ENCODE results near the gene FANCG. TPM values are rescaled to one million over a fixed set of nuclear protein-coding genes. Genes with fewer than 3 reads are reported as not detected.

The FANCG gene
- total and polyA plus RNA-seq, 7 donors = 3.2 to 24.0 (median 11.0) TPM

DNA sequence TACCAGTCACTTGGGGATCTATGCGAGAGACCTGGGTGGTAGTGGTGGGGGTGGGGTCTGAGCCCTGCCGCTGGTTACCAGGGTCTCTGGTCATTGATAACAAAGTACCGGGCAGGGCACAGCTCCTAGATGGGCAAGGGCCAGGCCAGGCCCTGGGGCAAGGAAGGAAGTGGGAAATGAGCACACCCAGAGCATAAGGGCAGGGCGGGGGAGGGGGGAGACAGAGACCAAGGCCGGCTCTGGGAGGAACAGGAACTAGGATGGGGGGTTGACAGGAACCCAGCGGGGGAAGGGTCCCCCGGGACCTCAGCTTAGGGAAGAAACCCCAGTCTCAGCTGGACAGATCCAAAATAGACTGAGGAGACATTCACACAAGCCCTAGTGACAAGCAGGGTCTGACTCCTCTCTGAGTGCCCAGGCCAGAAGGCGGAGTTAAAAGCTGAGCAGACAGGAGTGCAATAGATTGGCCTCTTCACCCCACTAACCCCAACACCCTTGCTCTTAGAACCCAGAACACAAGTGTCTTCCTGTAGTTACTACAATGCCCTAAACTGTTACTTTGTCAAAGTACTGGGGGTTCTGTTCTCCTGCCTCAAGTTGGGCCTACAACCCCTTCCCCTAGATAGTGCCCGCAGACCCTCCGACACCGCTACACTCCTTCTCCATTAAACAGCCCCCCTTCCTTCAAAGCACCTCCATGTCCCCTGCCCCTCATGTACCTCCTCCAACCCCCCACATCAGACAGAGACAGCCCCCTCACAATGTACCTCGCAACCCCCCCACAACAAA, 35.3 kb upstream of the FANCG start:
- no peak for TF ChIP-seq EP300 (IDR thresholded peaks at IDR 0.05)
- TF ChIP-seq, protein P1, sequence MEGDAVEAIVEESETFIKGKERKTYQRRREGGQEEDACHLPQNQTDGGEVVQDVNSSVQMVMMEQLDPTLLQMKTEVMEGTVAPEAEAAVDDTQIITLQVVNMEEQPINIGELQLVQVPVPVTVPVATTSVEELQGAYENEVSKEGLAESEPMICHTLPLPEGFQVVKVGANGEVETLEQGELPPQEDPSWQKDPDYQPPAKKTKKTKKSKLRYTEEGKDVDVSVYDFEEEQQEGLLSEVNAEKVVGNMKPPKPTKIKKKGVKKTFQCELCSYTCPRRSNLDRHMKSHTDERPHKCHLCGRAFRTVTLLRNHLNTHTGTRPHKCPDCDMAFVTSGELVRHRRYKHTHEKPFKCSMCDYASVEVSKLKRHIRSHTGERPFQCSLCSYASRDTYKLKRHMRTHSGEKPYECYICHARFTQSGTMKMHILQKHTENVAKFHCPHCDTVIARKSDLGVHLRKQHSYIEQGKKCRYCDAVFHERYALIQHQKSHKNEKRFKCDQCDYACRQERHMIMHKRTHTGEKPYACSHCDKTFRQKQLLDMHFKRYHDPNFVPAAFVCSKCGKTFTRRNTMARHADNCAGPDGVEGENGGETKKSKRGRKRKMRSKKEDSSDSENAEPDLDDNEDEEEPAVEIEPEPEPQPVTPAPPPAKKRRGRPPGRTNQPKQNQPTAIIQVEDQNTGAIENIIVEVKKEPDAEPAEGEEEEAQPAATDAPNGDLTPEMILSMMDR (IDR thresholded peaks at IDR 0.05) = no peak
- no peak for TF ChIP-seq POLR2A (IDR thresholded peaks at IDR 0.05)
- no peak for TF ChIP-seq POLR2AphosphoS5 (IDR thresholded peaks at IDR 0.05)
- no peaks in the 10 kb centered on the region for H3K36me3 ChIP-seq
- peaks cover 0 to 3% (median 0%) of the 10 kb centered on the region in 4 donors for H3K9me3 ChIP-seq
- WGBS, 2 donors = 10 to 18% methylated on average over 12 of the region's 12 CpGs
- peaks cover 0 to 65% (median 57%) of the 10 kb centered on the region in 4 donors for H3K4me1 ChIP-seq
- DNase-seq = peak; percentile 82
- no peaks in the 10 kb centered on the region for H3K27me3 ChIP-seq
- H3K4me3 ChIP-seq = peak overlapping the region; percentile 43 to 63 (median 58)
- H3K27ac ChIP-seq = peak overlapping the region; percentile 90 to 96 (median 92)
- intact Hi-C loops (cut with DNase I) = loop anchor here (5.0 kb wide), 4 partner anchors 43 to 487 kb away; partner anchors contain the start of gene VCP

DNA sequence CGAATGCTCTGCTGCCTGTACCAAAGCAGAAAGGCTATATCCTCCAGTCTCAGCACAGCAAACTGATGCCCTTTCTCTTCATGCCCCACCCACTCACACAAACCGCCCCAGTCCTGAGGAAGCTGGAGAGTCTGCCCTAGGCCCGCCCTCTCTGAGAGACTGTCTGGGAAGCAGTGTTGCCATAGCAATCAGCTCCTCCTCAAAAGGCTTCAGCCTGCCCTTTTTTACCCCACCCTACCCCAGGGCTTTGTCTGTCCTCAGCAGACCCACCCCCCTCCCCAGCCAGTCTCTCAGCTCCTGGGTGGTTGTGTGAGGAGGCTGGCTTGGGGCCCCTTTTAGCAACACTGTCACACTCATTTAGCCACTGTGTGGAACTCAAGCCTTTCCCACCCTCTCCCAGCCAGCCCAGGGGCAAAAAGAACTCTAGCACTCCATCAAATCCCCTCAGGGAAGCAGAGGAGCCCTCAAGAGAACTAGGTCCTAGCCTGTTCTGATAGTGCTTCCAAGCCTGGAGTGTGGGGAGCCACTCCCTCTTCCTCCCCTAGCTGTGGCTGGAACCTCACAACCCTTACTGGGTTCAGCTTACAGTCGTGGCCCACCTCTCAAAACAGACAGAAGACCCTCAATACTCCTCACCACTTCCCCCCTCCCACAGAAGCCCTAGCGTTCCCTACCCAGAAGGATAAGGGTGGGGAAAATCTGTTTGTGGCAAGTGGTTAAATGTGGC, 34.5 kb upstream of the FANCG start:
- Histone ChIP-seq H3K4me3 (peak overlapping the region; percentile 43 to 63 (median 58)), H3K36me3 (no peaks in the 10 kb centered on the region), H3K4me1 (peaks cover 0 to 69% (median 60%) of the 10 kb centered on the region in 4 donors), H3K27ac (peak overlapping the region; percentile 90 to 96 (median 92)), H3K9me3 (peaks cover 0 to 3% (median 0%) of the 10 kb centered on the region in 4 donors), H3K27me3 (no peaks in the 10 kb centered on the region)
- peak; percentile 93 for DNase-seq
- peak in 1 of 4 donors; percentile 64 for TF ChIP-seq POLR2AphosphoS5 (IDR thresholded peaks at IDR 0.05)
- no peak for TF ChIP-seq EP300 (IDR thresholded peaks at IDR 0.05)
- no peak for TF ChIP-seq POLR2A (IDR thresholded peaks at IDR 0.05)
- TF ChIP-seq, protein P1 (IDR thresholded peaks at IDR 0.05) = no peak
- intact Hi-C loops (cut with DNase I) = loop anchor here (5.0 kb wide), 3 partner anchors 42 to 488 kb away; partner anchors contain the start of gene VCP
- WGBS, 2 donors = 3 to 4% methylated on average over 5 of the region's 5 CpGs

DNA sequence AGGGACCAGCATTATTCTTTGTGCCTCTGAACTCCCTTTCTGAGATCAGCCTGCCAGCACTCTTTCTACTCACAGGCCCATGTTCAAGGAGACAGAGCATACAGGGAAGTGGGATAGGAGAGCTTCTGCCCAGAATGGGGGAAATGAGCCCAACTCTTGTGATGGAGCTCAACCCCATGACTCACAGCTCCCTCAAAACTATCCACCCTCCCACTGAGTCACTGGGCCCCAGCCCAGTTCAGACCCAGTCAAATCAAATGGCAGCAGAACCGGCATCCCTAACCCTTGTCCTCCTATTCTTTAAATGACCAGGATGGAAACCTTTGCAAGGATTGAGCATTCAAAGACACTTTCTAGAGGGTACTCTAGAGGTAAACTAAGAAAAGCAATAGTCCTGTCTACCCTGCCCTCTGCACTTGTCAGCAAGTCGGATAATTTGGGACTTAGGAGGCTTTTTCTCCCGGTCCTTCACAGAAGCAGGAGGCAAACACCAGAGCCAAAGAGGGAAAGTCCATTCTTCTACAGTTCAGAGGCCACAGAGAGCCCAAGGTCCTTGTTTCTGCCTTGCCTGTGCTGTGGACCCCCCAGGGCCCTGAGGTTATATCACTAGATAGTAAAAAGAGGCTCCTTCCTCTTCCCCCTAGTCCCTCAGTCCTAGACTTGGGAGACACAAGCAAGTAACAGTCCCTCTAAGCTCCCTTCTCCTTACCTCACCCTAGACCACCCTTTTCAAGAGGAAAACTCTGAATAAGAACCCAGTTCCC, 32.7 kb upstream of the FANCG start:
- peaks cover 0 to 3% (median 0%) of the 10 kb centered on the region in 4 donors for H3K9me3 ChIP-seq
- TF ChIP-seq EP300 (IDR thresholded peaks at IDR 0.05) (no peak), POLR2A (IDR thresholded peaks at IDR 0.05) (no peak), POLR2AphosphoS5 (IDR thresholded peaks at IDR 0.05) (no peak)
- TF ChIP-seq, protein P1 (IDR thresholded peaks at IDR 0.05) = no peak
- H3K36me3 ChIP-seq = peaks cover 7 to 13% (median 11%) of the 10 kb centered on the region in 4 donors
- intact Hi-C loops (cut with DNase I) = loop anchor here (5.0 kb wide), 3 partner anchors 40 to 490 kb away; partner anchors contain the start of gene VCP
- no peak for DNase-seq
- peak overlapping the region; percentile 90 to 96 (median 92) for H3K27ac ChIP-seq
- peaks cover 0 to 70% (median 59%) of the 10 kb centered on the region in 4 donors for H3K4me1 ChIP-seq
- WGBS, 2 donors = 76 to 85% methylated on average over 3 of the region's 3 CpGs
- no peak overlapping the region for H3K4me3 ChIP-seq
- H3K27me3 ChIP-seq = no peaks in the 10 kb centered on the region
